GM18517 (cell line): ENCODE results near the gene STIM2.

Experiments
- ATAC-seq: cut with Tn5 transposase; IDR thresholded peaks from one replicate; pipeline ENCODE4 v1.9.1; 2021; ENCODE audit warnings: mild to moderate bottlenecking, moderate library complexity; ENCODE audit not compliant: unreplicated experiment

The STIM2 gene

GRCh38 chr4:26996745-26997144 is 136.1 kb downstream of the STIM2 start:
- no peak for ATAC-seq

- ATAC-seq = no peak
Observed at GRCh38 chr4:26999689-27000088, 139.0 kb downstream of the STIM2 start.

GRCh38 chr4:27000122-27000521 is 139.5 kb downstream of the STIM2 start:
- no peak for ATAC-seq

DNA sequence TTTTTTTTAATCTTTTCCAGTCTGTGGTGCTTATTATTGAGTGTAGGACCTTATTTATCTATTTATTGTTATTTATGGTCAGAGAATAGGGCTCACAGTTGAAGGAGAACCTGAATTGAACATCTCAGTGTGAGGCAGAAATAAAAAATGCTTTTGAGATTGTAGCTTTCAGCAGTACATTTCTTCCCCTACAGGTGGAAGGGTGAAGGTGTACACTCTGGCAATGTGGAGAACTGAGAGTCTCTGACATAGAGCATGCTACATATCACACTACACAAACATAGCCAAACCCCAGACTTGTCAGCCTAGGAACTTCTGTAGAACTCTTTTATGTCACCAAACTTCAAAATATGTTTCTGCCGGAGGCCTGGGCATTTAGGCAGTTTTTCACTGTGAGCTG is 140.2 kb downstream of the STIM2 start:
- ATAC-seq = peak; percentile 88

DNA sequence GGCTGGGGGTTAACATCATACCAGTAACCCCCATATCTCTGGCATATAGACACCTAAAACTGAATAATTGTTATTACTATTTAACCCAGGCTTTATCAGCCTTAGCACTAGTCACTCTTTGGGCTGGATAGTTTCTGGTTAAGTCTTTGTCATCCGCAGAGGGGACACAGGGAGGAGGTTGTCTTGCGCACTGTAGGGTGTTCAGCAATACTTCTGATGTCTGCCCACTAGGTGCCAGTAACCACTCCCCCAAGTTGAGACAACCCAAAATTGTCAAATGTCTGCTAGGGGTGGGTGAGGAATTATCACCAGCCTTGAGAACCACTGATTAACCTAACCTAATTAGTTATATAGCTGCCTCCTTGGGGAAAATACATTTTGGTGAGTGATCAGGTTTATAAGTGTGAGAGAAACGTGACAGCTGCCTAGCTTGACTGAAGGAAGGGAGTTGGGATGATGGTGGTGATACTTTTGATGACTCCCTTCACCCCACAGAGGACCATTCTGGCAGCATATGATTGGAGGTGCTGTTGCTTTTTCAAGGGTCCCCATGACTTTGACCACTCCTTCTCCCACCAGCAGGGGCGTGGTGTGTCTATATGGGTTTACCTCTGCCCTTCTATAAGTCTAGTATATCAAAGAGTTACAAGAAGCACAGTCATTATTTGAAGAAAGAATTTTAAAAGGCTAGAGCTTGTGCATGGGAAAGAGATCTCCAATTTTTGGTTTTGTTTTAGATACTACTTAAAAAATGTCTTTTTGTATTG is 140.9 kb downstream of the STIM2 start:
- ATAC-seq = no peak

- no peak for ATAC-seq
Observed at GRCh38 chr4:27003642-27004113, 143.0 kb downstream of the STIM2 start.

GRCh38 chr4:27005501-27005900 is 144.9 kb downstream of the STIM2 start:
- no peak for ATAC-seq

- ATAC-seq = no peak
Observed at GRCh38 chr4:27005905-27006590, 145.4 kb downstream of the STIM2 start.

GRCh38 chr4:27006646-27007045 is 146.0 kb downstream of the STIM2 start:
- ATAC-seq = no peak

DNA sequence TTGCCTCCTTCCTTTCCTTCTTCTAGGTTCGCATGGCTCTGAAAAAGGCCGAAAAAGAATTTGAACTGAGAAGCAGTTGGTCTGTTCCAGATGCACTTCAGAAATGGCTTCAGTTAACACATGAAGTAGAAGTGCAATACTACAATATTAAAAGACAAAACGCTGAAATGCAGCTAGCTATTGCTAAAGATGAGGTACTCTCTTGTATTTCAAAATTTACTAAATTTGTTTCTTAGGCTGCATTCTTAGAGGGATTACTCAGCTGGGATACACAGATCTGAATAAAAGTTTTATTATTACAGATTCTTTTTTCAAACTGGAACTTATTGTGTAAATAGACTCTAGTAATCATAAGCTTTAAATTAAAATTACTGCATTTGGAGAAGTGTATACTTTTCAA is 146.9 kb downstream of the STIM2 start:
- ATAC-seq = no peak

DNA sequence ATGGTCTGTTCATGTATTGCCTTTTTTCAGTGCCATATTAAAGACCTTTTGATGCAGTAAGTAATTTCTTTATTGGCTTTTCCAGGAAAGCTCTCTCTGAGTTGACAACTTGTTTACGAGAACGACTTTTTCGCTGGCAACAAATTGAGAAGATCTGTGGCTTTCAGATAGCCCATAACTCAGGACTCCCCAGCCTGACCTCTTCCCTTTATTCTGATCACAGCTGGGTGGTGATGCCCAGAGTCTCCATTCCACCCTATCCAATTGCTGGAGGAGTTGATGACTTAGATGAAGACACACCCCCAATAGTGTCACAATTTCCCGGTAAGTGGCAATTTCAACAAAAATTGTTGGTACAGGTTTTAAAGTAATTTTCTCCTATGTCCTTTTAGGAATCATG is 148.0 kb downstream of the STIM2 start:
- ATAC-seq = no peak

DNA sequence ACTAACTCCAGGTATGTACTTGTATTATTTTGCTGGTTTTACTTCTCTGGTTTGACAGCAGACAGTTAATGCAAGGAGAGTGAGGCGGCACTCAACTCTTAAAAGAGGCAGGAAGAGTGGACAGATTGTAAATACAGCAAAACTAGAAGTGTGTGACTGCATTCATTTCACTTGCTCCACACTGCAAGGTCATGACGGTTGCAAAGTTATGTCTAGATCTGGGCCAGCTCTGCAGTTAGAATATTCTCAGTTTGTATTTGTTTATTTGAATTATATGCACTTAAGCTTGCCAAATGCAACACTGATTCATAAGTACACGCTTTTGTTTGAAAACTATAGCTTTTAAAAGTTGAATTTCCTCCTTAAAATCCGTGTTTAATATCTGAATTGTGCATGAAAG is 148.9 kb downstream of the STIM2 start:
- ATAC-seq = no peak

DNA sequence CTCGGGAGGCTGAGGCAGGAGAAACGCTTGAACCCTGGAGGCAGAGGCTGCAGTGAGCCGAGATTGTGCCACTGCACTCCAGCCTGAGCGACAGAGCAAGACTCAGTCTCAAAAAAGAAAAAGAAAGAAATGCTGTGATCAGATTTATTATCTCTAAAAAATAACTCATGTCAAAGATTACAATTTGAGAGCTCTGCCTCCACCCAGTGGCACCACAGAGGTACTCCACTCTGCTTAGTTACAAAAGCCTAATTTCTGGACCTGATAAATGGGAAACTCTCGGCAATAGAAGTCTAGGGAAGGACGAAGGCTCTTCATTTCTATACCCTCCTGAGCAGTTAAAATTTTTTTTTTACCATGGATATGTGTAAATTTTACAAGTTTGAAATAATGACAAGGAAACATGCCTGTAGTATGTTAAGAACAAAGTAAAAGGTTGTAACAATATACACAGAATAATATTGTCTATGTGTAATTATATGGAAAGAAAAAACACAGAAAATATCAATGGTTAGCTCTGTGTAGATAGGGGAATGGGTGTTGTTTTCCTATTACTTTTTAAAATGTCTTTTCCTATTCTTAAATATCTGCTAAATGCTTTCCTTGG is 149.8 kb downstream of the STIM2 start:
- peak; percentile 92 for ATAC-seq

DNA sequence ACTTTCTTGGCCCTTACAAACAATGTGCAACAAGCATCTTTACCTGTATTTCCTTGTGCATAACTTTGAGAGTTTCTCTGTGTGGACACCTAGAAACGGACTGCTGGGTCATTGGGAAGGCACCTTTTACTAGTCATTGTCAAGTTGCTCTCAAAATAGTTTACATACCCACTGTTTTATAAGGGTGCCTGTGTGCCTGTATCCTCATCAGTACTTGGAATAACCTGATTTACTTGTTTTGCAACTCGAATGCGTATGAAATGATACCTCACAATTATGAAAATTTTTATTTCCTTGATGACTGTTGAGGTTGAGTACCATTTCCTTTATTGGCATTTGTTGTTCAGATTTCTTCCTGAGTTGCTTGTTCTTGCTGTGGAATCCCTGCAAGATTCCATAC is 150.8 kb downstream of the STIM2 start:
- ATAC-seq = no peak

DNA sequence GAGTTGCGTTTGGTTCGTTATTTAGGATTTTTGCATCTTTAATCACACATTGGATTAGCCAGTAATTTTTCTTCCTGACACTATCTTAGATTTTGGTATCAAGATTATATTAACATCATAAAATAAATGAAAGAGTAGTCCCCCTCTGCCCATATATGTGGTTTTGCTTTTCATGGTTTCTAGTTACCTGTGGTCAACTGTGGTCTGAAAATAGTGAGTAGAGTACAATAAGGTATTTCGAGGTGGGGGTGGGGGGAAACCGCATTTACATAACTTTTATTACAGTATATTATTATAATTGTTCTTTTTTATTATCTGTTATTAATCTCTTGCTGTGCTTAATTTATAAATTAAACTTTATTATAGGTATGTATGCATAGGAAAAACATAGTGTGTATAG is 152.4 kb downstream of the STIM2 start:
- ATAC-seq = no peak

DNA sequence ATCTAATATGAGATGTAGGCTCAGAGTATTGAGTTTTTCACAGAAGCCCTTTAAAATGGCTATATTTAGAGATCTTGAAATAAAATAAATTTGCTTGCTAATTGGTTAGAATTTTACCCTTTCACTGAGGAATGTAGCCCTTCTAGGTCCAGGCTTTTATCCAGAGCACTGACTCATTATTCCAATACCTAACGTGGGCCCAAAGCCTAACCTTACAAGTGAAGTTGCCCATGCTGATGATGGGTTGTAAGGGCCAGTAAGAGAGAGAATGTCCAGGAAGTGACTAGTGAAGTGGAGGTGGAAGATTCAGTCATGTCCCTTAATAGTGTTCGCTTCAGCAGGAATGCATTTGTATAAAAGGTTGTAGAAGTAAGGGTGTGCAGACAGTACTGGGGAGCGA is 155.9 kb downstream of the STIM2 start:
- ATAC-seq = no peak

DNA sequence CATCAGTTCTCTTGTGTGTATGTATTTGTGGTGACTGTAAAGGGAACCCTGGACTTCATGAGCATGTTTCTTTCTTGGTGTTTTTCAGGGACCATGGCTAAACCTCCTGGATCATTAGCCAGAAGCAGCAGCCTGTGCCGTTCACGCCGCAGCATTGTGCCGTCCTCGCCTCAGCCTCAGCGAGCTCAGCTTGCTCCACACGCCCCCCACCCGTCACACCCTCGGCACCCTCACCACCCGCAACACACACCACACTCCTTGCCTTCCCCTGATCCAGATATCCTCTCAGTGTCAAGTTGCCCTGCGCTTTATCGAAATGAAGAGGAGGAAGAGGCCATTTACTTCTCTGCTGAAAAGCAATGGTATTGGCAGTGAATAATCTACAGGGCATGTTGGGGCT is 157.0 kb downstream of the STIM2 start:
- no peak for ATAC-seq

- ATAC-seq = no peak
Observed at GRCh38 chr4:27018076-27018475, 157.4 kb downstream of the STIM2 start.

DNA sequence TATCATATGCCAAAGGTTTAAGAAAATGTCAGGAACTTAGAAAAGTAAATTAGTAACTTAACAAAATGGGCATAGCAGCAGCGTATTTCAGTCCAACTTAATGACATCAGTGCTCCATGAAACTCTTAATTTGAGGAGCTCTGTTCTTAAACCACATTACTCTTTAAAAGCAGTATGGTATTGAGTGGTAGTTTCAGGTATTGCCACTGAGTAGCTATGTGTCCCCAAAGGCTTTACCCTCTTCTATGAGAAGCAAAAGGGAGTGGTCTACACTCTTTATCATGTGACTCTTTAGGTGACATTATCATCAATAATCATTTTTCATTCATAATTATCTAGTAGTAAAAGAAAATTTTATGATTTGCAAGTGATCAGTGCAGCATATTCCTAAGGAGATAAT is 158.3 kb downstream of the STIM2 start:
- ATAC-seq = no peak

DNA sequence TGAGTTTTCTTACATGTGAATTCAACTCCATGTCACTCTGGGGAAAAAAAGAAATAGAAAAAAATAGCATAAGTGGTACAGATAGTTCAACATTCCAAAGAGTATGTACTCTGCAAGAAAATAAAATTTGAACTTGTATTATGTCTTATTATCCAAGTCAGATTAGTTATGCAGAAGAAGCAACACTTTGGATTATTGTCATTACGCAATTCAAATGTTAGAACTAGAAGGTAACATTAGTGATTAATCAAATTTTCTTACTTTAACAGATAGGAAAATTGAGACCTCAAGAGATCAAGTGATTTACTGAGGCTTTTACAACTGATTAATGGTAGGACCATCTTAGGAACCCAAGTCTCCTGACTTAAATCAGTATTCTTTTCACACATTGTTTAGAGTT is 159.1 kb downstream of the STIM2 start:
- ATAC-seq = no peak

DNA sequence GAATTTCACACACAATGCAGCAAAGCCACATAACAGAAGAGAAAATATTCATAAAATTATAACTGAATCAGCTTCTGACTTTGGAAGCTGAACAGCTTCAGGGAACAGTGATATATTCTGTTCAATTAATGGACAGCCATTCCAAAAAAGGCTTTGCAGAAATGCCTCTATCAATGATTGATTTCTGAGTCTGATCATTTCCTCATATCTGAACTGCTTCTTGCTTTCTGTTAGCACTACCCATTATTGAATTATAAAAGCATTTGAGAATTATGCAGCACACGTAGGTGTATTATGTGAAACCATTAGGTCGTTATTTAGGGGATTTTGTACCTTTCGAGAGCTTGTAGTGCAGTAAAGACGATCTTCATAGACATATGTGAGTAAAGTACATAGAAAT is 159.6 kb downstream of the STIM2 start:
- ATAC-seq = no peak

DNA sequence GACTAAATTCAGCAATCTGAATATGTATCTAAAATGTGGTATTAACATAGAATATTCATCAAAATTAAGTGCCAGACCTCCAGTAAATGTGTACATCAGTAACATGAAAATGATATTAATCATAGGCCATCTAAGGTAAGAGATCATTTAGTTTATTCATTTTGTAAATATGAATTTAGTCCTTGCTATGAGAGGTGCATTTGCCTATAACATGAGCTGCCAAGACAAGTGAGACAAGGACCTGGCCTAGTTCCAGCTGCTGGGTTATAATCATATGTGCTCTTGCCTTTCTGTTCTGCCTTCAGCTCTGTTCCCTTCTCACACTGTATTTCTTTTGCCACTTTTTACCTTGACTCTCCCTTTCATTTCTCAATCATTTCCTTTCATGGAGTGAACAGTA is 160.0 kb downstream of the STIM2 start:
- no peak for ATAC-seq
